Islet of Langerhans (tissue), 1 donor: Measurements from ENCODE around the gene HRH3.

Source experiments
- FAIRE-seq: peaks from one replicate; lab custom pipeline; 2011; peaks lifted over from hg19 to GRCh38; lab: Jason Lieb, UNC

HRH3 gene

DNA sequence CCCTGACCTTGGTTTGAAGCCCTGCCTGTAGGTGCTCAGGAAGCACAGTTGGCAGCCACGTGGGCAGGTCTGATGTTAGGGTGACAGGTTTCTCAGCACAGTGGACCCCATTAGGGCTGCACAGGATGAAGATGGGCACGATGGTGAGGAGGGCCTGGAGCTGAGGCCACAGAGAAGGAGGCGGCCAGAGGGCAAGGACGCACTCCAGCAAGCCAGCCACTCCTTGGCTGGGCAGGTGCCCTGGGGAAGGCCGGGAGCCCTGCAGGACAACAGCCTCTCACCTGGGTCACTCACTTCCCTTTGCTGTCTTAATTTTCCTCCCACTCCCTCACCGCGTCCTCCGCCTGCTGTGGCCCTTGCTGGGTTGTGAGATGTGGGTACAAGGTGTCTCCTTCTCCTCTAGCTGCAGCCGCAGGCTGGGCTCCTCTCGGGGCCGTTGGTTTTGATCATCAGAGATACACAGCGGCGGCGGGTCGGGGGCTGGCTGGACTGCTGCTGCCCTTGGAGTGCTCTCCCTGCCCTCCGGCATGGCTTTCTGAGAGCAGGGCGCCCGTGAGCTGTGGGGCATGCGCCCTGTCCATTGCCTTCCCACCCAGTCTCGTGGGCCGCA lies 23.9 kb upstream of the HRH3 start:
- no peak for FAIRE-seq

DNA sequence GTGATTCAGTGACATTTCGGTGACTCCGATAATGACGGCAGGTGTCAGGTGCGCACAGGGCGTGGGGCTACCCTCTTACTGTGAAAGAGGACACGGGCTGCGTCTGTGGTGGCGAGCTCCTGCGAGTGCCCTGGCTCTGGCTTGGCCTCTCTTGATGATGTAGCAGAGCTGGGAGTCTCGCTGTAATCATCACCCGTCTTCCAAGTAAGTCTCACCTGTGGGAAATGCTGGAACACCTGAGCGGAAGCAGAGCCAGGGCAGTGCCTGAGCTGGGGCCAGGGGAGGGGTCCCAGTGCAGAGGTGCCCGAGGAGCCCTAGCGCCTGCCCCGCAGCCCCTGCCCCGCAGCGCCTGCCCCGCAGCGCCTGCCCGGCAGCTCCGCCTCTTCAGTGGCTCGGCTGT lies 23.0 kb upstream of the HRH3 start:
- FAIRE-seq: no peak

DNA sequence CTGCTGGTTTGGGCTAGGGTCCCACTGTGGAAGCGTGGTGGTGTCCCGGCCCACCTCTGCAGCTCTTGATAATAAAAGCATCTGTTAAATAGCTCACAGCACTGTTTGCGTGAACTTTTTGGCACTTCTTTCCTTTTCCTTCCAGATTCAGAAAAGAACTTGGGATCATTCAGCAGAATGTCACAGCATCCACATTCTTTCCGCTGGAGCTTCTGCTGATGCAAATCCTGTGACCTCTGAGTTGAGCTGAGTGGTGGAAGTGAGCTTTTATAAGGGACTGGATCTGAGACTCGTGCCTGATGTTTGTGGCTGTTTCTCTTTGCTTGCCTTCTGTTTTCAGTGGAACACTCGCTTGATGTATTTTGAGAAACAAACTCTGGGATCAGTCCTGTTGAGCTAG lies 22.1 kb upstream of the HRH3 start:
- FAIRE-seq: no peak

DNA sequence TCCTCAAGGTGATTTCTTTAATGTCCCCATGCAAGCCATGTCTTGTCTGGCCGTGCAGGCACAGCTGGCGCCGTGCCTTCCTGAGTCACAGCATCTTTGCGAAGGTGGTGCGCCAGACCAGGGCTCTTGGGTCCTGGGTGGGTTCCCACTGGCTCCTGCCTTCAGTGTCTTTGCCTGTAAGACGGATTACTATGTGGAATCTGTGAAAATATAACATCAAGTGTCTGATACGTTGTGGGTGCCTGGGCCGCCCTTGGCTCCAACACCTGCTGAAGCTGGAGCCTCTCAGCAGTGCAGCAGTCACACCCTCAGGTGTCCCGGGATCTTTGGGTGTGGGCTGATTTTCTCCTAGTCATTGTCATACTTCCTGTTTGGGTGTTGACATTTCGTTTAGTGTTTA lies 21.4 kb upstream of the HRH3 start:
- FAIRE-seq: no peak

DNA sequence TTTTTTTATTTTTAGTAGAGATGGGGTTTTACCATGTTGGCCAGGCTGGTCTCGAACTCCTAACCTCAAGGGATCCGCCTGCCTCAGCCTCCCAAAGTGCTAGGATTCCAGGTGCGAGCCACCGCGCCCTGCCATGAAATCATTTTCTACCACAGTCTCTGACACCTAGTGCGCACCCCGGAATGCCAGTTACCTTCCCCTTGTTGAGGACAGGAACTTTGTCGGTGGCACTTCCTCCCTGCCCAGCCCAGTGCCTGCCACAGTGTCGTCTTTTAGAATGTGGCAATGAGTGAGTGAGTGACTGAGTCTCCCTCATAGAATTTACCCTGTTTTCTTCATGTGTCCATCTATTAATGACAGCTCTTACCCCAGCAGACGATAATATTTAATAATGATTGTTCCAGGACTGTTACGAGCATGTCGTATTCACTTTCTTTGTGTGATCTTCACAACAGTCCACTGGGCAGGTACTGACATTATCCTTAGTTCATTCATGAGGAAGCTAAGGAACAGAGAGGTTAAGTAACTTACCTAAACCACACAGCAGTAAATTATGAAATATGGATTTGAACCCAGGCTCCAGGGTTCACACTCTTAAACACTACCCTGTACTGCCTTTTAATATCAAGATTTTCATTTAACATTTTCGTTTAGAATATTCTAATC lies 20.1 kb upstream of the HRH3 start:
- no peak for FAIRE-seq

DNA sequence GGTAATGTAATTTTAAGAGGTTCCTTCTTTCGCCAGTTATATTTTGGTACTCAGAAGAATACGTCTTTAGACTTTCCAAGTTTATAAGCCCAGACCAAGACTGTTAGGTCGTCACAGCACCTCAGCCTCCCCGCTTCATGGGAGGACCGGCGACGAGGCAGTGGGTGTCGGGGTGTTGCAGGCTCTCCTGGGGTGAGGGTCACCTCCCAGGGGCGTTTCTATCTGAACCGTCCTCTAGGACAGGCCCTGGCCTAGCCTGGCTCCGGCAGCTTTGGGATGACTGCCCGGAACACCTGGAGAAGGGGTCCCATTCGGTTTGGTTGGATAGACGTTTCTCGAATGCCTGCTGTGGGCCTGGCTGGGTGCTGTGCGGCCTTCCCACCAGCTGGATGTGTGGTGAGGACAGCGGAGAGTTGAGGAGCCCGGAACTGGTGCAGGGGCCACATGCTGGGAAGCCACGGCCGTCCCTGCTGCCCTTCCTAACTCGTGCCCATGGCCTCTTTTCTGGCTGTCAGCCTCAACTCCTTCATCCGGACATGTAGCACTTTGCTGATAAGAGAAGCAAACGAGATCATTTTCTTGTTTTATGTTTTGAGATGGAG lies 19.3 kb upstream of the HRH3 start:
- FAIRE-seq: no peak

DNA sequence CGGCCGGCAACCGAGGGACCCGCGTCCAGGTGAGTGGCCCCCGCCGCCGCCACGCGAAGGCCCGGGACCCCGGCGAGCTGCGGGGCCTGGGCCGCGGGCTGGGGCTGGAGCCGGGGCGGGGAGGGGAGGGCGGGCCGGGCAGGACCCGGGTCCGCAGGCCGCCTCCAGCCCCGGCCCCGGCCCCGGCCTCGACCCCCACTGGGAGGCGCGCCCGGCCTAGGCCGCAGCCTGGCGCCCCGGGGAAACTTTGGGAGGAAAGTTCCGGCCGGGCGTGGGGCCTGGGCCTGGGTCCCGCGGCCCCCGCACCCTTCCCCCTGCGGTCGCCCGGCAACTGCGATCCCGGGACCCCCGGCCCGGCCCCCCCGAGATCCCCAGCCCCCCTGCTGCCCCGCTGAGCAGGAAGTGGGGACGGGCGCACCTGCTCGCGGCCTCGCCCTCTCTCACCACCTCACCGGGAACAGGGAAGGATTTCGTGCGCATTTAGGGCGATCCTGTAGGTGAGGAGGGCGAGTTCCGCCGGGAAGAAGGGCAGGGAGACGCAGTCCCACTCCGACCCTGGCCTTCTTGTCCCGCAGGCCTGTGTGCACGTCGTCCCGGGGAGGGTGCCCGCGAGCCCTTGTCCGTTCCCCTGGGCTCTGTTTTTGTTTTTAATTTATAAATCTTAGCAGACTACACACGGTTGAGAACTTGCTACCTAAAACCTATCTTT lies 18.6 kb upstream of the HRH3 start:
- FAIRE-seq: no peak

DNA sequence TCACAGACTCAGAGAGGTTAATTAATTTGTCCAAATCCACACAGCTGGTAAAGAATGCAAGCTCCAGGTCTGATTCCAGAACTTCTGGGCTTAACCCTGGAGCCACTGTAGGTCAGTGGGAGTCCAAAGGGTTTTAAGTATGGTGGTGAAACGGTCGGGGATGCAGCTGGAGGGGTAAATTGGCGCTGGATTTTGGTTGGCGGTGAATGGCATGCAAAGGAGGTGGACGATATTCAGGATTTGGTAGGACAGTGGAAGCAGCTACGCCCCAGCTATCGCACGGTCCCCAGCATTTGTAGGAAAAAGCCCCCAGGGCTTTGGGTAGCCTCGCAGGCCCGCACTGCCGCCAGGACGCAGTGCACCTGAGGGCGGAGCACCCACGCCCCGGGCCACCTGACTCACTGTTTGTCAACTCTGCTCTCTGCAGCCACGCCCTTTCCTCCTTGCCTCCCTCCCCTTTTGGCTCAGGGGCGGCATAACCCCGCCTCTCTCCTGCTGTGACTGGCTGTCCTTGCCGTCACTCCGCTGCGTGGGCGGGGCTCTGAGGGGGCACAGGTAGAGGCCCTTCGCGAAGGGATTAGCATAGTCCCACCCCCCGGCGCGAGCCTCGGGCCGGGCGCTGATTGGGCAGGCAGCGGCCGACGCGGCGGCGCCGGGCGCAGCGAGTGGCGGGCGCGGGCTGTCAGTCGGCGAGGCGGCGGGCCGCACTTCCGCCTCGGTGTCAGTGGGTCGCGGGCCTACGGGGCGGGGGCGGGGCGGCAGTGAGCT lies 17.9 kb upstream of the HRH3 start, which contains the start of gene OSBPL2:
TSS of gene OSBPL2 (plus strand) at position 721 of the 768 bp plus-strand sequence. CDS start 17,664 bp downstream, outside the sequence.
- no peak for FAIRE-seq

DNA sequence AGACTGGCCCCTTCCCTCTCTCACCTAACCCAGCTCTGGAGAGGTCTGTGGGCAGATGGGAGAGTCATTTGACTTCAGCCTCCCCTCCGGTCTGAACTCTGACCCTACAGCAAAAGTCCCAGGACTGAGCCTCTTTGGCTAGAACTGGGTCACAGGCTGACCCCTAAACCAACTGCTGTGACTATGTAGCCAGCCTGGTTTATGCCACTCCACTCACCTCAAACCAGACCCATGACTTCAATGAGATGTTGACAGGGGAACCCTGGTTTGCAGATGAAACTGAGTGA lies 17.4 kb upstream of the HRH3 start:
- FAIRE-seq: no peak

DNA sequence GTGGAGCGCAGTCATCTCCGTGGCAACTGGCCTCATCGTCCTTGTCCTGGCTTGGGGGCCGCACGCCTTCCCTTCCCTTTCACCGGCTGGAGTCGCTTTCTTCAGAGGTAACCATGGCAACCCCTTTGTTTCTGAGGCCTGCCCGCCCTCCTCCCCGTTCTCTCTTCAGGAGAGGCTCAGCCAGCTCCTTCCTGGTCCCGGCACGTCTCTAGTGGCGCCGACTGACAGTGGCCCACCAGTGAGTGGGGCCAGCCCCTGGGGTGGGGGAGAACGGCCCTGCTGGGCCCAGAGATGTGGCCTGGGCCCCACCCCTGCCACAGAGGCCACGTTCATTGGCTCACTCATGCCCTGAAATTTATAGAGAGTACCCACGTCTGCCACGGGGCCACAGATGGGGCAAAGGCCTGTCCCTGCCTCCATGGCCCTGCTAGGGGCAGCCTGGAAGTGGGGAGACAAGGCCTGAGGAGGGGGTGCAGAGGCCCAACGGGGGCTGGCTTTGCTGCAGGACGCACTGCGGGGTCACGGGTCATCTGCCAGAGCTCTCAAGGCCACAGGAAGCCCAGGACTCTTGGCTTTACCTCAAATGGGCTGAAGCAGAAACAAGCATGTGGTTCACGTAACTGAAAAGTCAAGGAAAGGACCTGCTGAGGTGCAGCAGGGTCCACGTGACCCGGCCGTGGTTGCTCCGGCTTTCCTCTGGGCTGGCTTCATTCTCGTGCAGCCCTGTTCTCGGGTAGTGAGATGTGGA lies 16.9 kb upstream of the HRH3 start:
- no peak for FAIRE-seq

DNA sequence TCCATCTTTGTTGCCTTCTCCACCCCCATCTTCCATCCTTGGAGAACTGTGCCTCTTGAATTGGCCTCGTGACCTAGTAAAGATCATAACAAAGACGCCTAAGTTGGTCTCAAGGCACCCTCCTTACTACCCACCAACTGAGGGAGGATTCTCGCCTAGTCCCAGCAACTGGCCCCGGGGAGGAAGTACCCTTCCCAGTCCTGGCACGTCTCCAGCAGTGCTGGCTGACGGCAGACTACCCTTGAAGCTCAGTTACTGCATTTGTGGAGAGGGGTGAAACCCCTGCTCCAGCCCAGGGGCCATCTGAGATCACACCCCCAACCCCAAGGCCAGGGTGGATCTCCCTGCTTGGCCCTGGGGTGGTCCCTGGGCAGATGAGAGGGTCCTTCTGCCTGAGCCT lies 16.1 kb upstream of the HRH3 start:
- FAIRE-seq: no peak

DNA sequence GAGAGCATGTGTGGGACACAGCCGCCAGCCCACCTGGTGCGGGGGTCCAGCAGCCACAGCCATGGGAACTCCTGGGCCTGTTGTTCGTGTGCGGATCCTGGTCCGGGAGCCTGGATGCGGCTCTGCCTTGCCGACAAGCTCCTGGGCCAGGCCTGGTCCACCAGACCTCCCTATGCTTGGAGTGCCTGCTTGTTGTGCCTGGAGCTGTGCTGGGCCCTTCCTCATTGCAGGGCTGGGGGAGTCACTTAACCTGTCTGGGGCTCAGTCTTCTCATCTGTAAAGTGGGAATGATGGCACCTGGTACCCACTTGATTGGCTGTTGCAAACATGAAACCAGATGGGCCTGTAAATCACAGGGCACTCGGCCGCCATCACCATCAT lies 15.7 kb upstream of the HRH3 start:
- no peak for FAIRE-seq

DNA sequence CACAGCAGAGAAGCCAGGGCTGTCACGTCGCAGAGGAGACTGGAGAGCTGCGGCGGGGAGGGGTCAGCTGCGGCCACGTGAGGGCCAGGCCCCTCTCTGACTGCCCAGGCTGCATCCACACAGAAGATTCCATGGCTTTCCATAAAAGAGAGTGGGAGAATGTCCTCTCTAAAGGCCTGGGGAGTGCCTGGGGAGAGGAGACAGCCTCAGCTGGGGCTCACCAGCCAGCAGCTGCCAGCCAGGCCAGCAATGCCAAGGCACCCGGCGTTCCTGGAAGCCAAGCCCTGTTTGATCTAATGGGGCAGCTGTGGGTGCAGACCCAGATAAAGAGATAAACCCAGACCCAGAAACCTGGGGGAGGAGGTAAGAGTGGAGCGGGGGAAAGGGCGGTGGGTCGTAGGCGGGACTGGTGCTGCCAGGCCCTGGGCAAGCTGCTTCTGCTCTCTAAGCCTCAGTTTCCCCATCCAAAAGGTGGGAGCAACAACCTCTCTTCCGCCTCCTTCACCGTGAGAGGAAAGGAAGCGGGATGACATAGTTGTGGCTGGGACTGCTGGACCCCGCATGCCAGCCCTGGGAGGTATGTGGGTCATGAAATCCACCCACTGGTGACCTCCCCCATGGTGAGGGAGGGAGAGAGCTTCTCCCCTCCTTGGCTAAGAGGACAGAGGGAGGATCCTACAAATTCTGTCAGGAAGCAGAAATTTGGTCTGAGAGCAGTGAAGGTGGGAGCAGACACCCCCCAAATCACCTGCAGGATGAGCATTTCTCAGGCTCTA lies 15.1 kb upstream of the HRH3 start:
- no peak for FAIRE-seq

DNA sequence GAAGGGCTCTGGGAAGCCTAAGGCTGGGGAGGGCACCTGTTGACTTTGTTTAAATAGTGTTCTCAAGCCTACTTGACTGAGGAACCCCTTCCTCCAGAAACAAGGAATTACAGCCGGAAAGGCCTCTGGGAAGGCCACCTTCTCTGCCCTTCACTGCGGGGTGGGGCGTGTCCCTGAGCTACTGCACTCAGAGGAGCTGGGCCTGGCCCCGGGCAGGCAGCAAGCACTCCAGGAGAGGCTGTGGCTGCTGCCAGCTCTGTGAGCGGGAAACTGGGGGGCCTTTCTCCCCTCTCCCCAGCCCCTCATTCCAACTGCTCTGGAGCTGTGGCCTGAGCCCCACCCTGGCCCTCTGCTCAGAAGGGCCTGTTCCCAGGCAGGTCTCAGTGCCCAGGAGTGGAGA lies 14.3 kb upstream of the HRH3 start:
- FAIRE-seq: no peak

DNA sequence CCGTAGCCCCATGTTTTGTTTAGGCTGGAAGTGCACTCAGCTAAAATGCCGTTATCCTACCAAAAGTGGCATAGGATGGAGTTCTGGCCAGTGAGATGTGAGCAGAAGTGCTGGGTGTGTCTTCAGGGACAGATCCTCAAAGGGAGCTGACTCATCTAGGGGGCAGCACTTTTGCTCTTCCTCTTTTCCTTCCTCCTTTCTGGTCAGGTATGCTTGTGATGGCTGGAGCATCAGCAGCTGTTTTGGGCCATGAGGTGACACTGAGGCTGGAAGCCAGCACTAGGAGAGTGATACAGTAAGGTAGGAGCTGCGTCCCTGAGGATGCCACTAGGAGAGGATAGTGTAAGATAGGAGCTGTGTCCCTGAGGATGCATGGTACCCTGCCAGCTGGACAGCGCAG lies 13.6 kb upstream of the HRH3 start:
- no peak for FAIRE-seq

DNA sequence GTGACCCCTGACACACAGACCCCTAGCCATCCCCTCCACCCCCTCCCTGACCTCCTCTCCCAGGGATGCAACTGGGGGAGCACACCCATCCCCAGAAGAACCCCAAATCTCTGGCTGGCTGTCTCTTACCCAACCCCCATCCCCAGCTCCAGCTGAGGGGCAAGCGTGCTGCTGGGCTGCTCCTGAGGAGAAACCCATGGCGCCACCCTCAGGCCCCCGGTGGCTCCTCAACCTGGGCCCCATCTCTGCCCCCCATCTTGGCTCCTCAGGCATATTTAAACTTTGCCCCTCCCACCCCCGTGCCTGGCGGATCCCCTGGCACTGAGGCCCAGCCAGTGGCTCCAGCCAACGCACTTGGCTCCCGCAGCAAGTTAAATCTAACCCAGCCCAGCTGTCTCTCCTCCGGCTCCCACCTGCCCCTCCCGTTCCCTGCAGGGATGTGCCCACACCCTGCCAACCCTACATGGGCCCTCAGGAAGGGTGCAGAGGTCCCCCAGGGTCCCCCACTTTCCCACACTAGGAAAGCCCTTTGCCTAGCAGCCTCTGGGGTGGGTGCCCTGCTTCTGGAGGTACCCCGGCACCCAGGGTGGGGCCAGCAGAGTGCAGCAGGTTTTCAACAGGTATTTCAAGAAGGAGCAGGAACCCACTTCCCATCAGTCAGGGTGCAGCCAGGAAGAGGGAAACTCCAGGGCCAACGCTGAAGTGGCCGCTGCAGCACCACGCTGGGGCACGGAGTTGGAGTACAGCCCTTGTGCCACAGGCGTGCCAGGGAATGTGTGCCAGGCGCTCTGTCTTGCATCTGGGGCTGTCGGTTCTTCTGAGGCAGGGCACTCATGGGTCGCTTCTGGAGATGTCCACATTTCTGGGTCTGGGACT lies 12.9 kb upstream of the HRH3 start:
- FAIRE-seq: no peak

DNA sequence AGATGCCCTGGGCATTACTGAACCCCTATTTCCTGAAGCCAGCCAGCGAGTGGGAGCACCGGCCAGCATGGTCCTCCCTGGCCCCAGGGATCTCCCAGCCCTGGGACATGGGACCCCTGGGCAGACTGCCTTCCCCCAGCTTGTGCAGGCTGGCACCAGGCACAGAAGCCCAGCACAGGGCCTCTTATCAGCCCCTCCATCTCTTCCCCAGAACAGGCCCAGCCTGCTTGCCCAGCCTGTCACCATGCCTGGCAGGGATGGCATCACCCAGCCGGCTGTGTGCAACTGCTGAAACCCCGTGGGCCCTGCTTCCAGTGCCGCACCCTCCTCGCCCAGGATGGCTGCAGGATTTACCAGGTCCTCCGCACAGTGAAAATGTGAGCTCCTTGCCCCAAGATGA lies 12.1 kb upstream of the HRH3 start:
- FAIRE-seq: no peak

DNA sequence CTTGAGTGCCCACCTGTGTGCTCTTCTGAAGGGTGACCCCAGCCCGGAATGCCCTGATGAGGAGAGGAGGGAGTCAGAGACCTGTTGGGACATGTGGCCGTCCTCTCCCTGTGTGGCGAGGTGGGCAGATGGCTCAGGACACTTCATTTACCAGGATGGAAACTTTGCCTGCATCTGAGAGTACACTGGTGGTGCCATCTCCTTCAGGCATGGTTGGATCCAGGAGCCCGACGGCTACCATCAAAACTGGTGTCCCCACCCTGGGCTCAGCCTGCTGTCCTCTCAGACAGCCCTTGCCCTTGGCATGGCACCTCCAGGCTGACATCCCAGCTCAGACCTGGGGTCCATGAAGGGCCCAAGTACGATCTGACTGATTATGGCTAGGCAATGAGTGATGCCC lies 11.2 kb upstream of the HRH3 start:
- no peak for FAIRE-seq

DNA sequence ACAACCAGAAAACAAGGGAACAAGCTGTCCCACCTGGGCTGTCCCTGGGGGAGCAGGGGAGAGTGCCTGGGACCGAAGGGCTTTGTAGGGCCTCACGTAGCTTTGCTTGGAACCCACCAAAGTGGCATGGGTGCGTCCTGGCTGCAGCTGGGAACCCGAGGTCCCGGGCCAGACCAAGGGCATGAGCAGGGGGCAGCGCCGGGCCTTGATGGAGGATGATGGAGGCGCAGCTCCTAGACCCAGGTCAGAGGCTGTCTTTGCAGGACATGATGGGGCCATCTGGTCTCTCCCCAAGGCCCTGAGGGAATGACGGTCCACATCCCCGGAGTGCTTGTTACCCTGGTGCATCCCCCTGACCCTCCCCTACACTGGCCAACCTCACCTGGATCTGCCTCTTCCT lies 10.6 kb upstream of the HRH3 start:
- no peak for FAIRE-seq

DNA sequence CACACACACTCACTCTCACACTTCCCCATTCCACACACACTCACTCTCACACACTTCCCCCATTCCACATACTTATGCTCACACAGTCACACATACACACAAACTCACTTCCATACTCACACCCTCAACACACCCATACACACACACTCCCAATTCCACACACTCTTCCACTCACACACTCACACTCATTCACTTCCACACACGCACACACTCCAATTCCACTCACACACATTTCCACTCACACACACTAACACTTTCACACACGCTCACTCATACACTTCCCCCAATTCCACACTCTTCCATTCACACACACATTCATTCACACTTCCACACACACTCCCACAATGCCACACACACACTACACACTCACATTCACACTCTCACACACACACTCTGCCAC lies 10.2 kb upstream of the HRH3 start:
- FAIRE-seq: no peak
